HG03025 (cell line): Measurements from ENCODE around the gene AK4.

Experiments used
- ATAC-seq: cut with Tn5 transposase; IDR thresholded peaks from one replicate; pipeline ENCODE4 v1.9.1; 2021; ENCODE audit warnings: mild to moderate bottlenecking, moderate library complexity; ENCODE audit not compliant: unreplicated experiment, low FRiP score

Gene AK4

DNA sequence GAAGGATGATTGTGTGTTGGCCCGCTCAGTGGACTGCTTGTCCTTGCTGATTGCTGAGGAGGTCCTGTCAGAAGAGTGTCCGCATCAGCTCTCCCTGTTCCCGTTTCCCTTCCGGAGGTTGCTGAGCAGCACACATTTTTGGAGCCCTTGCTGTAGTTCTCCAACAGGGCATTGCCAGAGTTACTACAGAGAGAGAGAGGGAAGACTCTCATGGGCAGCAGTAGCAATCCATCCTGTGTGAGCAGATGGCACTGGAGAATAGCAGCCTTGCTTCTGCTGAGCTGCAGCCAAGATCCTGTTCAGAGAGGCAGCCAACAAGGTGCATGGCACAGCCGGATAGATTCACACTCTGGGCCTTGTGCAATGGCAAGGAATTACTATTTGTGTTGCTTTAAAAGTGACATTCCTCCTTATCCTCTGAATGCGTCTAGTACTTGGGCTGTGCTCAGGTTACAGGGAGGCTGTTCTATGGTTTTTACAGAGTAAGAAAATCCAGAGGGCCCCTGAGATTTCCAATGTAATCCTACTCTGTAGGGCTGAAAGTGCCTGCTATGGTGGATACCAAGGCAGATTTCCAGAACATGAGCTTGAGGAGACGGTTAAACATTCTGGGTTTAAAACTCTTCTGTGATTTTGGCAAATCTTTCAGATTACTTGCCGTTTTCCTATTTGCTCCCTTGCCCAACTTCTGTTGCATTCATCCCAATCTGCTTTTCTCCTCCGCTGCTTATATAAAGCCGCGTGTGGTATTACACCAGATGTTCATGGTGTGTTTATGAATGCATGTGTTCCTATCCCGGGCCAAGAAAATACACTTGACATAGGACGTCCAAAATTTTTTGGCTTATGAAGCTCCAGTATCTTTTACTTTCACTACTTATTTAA lies 27.4 kb downstream of the AK4 start:
- ATAC-seq = no peak

- no peak for ATAC-seq
Observed at GRCh38 chr1:65176056-65176450, 28.1 kb downstream of the AK4 start.

DNA sequence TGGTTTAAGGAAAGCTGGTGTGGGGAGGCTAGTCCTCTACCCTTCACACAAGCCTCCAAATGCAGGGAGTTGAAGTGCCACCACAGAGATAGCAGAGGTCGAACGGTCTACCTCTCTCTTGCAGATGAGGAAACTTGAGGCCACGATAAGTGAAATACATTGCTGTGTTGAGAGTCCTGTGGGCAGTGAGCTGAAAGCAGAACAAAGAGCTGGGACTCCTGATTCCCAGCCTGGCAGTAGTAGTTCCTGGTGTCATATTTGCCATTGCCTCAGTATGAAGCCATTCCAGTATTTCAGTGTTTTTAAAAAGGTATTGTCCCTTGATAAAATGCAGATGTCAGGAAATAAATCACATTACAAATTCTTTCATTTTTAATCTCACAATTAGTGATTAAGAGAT lies 28.6 kb downstream of the AK4 start:
- no peak for ATAC-seq

GRCh38 chr1:65177457-65177856 lies 29.5 kb downstream of the AK4 start:
- no peak for ATAC-seq

GRCh38 chr1:65178235-65178634 lies 30.2 kb downstream of the AK4 start:
- no peak for ATAC-seq

DNA sequence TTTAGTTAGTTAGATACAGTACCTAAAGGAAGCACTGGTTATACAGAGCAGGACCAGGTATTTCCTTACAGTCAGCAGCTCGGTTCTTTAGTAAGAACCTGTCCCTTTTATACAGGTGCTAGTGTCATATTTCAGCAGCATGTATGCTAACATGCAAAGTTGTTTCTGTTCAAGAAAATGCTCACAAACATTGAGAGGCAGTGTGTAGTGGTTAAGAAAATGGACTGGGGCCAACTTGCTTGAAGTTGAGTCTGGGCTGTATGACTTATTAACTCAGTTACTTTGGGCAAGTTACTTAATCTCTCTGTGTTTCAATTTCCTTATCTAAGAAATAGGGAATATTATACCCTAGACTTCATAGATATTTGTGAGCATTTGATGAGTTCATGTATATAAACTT lies 31.1 kb downstream of the AK4 start:
- no peak for ATAC-seq

DNA sequence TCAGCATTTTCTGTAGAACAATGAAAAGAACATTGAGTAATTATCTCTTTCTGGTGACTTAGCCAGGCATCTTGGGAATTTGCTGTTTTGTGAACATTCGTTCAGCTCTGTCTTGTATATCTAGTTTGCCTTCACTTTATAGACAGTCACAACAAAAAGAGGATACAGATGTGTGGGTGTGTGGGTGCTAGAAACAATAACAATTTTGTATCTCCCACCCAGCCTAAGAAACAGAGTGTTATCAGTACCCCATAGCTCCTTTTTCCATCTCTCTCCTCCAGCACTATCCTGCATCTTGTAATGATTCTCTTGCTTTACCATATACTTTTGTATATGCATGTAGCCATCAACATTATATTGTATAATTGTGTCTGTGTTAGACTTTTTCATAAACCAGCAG lies 33.0 kb downstream of the AK4 start:
- ATAC-seq = no peak

GRCh38 chr1:65182658-65183268 lies 34.8 kb downstream of the AK4 start:
- ATAC-seq = no peak

DNA sequence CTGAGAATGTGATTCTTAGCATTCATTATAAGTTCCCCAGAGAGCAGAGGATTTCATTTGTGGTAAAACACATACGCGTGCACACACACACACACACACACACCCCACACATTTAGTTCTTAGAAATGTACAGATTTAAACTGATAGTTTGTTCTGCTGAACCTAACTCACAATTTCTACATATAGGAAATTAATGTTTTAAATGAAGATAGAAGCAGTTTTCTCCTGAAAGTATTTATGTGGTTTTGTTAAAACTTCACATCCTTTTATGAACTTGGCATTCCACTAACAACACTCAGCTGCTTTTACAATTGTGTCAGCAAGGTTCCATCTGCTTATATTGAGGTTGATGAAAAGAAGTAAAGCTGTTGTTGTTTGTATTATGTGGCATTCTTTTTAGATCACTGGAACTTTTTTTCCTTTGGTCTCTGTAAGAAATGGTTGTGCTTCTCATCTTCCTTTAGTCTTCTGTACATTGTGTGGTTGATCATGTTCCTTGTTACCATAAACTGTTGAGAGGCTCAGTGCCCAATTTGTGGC lies 41.6 kb downstream of the AK4 start:
- ATAC-seq = no peak

DNA sequence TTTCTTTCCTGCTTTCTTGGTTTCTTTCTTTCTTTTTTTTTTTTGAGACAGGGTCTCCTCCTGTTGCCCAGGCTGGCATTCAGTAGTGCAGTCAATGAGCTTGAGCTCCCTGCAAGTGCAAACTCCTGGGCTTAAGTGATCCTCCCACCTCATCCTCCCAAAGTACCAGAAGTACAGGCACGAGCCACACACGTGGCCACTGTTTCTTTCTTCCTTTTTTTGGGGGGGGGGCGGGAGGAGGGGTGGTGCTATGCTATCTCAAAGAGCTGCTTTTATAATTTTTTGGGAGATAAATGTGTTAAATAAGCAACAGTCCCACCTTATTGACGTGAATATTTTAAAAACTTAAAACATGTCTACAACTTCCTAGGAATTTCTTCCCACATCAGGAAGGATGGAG lies 42.2 kb downstream of the AK4 start:
- no peak for ATAC-seq

GRCh38 chr1:65193129-65193695 lies 45.2 kb downstream of the AK4 start:
- no peak for ATAC-seq

DNA sequence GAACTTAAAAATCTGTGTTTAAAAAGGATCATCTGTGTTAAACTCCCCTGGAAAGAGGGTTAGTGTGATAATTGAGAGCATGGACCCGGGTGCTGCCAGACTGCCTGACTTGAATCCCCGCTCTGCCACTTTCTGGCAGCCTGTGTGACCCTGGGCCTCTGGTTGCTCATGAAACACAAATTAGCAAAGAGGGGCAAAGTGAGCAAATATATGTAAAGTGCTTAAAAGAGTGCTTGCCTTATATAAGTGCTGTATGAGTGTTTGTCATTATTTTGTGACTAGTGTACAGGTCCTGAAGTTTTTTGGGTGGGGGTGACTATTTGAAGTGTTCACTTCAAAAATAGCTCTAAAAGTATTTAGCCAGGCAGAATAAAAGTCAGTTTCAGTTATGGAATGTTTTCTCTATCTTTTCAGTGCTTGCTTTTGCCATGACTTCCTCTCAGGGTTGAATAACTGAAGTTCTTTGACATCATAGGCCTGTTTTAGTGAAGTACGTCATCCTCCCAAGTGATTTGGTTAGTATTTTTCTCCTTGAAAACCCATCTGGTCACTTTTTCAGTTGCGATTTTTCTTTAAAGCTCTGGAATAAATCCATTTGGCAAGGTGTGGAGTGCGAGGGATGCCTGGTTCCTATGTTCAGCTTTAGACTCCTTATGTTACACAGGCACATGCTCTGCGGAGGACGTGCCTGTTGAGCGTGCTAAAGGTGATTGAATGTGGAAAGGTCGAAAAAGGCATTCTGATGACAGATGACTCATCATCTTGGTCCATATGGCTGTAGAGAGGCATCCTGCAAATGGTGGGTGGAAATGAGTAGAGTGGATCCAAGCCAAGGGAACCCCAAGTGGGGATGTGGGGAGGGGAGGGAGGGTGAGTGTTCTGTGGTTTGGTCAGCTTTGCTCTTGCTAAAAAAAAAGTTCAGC lies 47.8 kb downstream of the AK4 start:
- ATAC-seq = no peak

- ATAC-seq = no peak
Observed at GRCh38 chr1:65196926-65197325, 48.9 kb downstream of the AK4 start.

GRCh38 chr1:65197636-65198035 lies 49.6 kb downstream of the AK4 start:
- ATAC-seq = no peak

GRCh38 chr1:65198096-65198495 lies 50.1 kb downstream of the AK4 start:
- no peak for ATAC-seq

DNA sequence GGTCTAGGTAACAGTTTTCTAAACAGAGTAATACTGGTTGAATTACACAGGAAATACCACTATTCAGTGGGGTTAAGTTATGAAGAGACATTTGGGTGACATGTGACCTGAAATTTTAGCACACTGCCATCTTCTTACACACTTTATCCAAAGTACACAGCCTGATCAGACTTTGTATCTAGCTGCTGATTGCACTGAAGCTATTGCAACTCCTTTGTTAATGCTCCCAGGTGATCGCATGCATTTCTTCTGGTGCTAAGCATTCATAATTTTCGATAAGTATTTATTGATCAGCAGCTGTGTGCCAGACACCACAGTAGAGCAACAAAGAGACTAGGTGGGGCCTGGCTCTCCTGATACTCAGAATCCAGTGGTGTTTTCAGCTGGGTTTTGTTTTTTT lies 52.4 kb downstream of the AK4 start:
- no peak for ATAC-seq

DNA sequence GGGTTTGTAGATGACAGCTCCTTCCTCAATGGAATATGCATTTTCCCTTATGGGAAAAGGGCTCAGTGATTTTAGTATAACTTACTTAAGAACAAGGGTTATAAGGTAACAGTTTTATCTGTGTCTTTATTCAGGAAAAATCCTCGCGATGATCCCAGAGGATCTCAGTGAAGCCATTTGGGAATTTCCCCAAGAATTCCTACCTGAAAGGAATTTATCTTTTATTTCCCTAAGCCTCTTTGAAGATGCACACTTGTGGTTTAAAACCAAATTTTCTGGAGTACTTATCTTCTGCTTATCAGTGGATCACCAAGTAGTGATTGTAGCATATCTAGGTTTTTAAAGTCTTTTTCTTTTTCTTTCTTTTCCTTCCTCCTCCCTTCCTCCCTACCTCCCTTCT lies 58.8 kb downstream of the AK4 start:
- no peak for ATAC-seq

GRCh38 chr1:65207317-65207716 lies 59.3 kb downstream of the AK4 start:
- peak; percentile 81 for ATAC-seq

DNA sequence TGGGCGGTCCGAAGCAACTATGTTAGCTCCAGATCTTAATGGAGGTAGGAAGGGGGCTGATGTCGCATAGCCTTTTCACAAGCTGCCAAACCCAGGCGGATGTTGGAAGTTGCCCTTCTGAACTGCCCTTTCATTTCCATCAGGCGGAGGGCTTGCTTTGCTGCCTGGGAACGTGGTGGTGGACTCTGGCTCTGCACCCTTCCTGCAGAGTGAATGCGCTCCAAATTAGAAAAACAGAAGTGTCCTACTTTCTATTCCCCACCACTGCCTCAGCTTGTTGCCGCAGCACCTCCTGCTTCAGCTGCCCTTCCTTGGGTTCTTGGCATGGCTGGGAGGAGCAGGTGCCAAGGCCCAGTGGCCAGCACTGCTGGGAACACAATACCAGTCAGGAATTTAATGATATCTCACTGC lies 60.6 kb downstream of the AK4 start:
- no peak for ATAC-seq
